ENCODE data around the gene DRD3.

Gene DRD3

GRCh38 chr3:114115143-114115542 is 63.7 kb downstream of the DRD3 start:
- DNase-seq, result no peak
- Histone ChIP-seq H3K27ac (no peak overlapping the region), H3K9me3 (ENCODE audit: severe bottlenecking) (no peaks in the 10 kb centered on the region), H3K27me3 (ENCODE audit: insufficient read depth, low read depth, severe bottlenecking) (no peaks in the 10 kb centered on the region), H3K4me3 (ENCODE audit: low read depth, low read length) (no peak overlapping the region), H3K36me3 (no peaks in the 10 kb centered on the region)
- TF ChIP-seq CTCF (IDR thresholded peaks at IDR 0.05; ENCODE audit: low read depth, low read length), result no peak

- no peak for TF ChIP-seq CTCF (IDR thresholded peaks at IDR 0.05; ENCODE audit: low read depth, low read length)
- H3K27me3 ChIP-seq (ENCODE audit: insufficient read depth, low read depth, severe bottlenecking), result no peaks in the 10 kb centered on the region
- no peaks in the 10 kb centered on the region for H3K9me3 ChIP-seq (ENCODE audit: severe bottlenecking)
- no peak for DNase-seq
- no peaks in the 10 kb centered on the region for H3K36me3 ChIP-seq
- no peak overlapping the region for H3K4me3 ChIP-seq (ENCODE audit: low read depth, low read length)
- no peak overlapping the region for H3K27ac ChIP-seq
Observed at GRCh38 chr3:114114719-114115118, 64.1 kb downstream of the DRD3 start.

GRCh38 chr3:114112696-114113095 is 66.2 kb downstream of the DRD3 start:
- Histone ChIP-seq H3K27me3 (ENCODE audit: insufficient read depth, low read depth, severe bottlenecking) (no peaks in the 10 kb centered on the region), H3K9me3 (ENCODE audit: severe bottlenecking) (no peaks in the 10 kb centered on the region), H3K4me3 (ENCODE audit: low read depth, low read length) (no peak overlapping the region), H3K27ac (no peak overlapping the region), H3K36me3 (no peaks in the 10 kb centered on the region)
- DNase-seq, result no peak
- no peak for TF ChIP-seq CTCF (IDR thresholded peaks at IDR 0.05; ENCODE audit: low read depth, low read length)

- TF ChIP-seq CTCF (IDR thresholded peaks at IDR 0.05; ENCODE audit: low read depth, low read length), result no peak
Observed at GRCh38 chr3:114111060-114111770, 67.6 kb downstream of the DRD3 start.

GRCh38 chr3:114110439-114110838 is 68.4 kb downstream of the DRD3 start:
- Histone ChIP-seq H3K27ac (peak overlapping the region; percentile 22; the same call in 1 of the 2 replicates), H3K27me3 (ENCODE audit: insufficient read depth, low read depth, severe bottlenecking) (no peaks in the 10 kb centered on the region), H3K9me3 (ENCODE audit: severe bottlenecking) (no peaks in the 10 kb centered on the region), H3K4me3 (ENCODE audit: low read depth, low read length) (no peak overlapping the region), H3K36me3 (no peaks in the 10 kb centered on the region)
- no peak for TF ChIP-seq CTCF (IDR thresholded peaks at IDR 0.05; ENCODE audit: low read depth, low read length)
- DNase-seq, result no peak

More at GRCh38 chr3:114111060-114111770, 67.6 kb downstream of the DRD3 start:
- Histone ChIP-seq H3K9me3 (ENCODE audit: severe bottlenecking) (no peaks in the 10 kb centered on the region), H3K36me3 (no peaks in the 10 kb centered on the region), H3K27me3 (ENCODE audit: insufficient read depth, low read depth, severe bottlenecking) (no peaks in the 10 kb centered on the region), H3K27ac (peak overlapping the region; percentile 22; the same call in 1 of the 2 replicates), H3K4me3 (ENCODE audit: low read depth, low read length) (no peak overlapping the region)
- no peak for DNase-seq

GRCh38 chr3:114108137-114108536 is 70.7 kb downstream of the DRD3 start:
- Histone ChIP-seq H3K4me3 (ENCODE audit: low read depth, low read length) (no peak overlapping the region), H3K36me3 (no peaks in the 10 kb centered on the region), H3K9me3 (ENCODE audit: severe bottlenecking) (no peaks in the 10 kb centered on the region), H3K27ac (no peak overlapping the region), H3K27me3 (ENCODE audit: insufficient read depth, low read depth, severe bottlenecking) (no peaks in the 10 kb centered on the region)
- no peak for TF ChIP-seq CTCF (IDR thresholded peaks at IDR 0.05; ENCODE audit: low read depth, low read length)
- DNase-seq, result no peak
